Activated CD4-positive, alpha-beta T cell treated with anti-CD3 and anti-CD28 coated beads for 24 hours (primary cell): ENCODE results near the gene RER1.

ENCODE experiments used
- DNase-seq, 2 donors: peaks; one replicate each; pipeline ENCODE4 v3.0.0-alpha.2; 2020; ENCODE audit warnings: low read depth in 2 of 2

Gene RER1

DNA sequence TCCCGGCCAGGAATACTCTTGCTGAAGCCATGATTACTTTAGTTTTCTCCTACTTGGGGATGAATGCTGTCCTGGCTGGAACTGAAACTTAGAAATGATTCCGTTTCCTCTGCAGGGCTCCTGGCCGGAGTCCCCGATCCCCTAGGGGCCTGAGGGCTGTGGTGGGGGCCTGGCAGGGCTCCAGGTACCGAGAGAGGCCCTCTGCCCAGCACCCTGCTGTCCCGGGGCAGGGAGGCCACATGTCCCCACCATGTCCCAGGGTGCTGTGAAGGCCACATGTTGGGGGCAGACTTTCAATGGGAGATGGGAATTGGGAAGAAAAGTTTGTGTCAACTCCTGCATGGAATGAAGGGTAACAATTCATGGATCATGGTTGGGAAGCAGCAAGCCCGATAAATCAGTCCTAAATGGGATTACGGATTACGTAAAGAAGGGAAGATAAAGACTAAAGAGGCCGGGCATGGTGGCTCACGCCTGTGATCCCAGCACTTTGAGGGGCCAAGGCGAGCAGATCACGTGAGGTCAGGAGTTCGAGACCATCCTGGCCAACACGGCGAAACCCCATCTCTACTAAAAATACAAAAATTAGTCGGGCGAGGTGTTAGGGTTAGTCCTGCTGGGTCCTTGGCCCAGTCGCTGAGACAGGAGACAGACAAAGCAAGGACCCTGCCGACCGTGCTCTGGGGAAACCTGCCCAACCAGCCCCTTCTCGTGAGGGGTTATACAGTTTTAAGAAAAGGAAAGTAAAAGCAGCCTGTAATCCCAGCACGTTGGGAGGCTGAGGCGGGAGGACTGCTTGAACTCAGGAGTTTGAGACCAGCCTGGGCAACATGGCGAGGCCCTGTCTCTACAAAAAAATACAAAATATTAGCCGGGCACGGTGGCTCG is 37.8 kb upstream of the RER1 start:
- DNase-seq, result no peak

DNA sequence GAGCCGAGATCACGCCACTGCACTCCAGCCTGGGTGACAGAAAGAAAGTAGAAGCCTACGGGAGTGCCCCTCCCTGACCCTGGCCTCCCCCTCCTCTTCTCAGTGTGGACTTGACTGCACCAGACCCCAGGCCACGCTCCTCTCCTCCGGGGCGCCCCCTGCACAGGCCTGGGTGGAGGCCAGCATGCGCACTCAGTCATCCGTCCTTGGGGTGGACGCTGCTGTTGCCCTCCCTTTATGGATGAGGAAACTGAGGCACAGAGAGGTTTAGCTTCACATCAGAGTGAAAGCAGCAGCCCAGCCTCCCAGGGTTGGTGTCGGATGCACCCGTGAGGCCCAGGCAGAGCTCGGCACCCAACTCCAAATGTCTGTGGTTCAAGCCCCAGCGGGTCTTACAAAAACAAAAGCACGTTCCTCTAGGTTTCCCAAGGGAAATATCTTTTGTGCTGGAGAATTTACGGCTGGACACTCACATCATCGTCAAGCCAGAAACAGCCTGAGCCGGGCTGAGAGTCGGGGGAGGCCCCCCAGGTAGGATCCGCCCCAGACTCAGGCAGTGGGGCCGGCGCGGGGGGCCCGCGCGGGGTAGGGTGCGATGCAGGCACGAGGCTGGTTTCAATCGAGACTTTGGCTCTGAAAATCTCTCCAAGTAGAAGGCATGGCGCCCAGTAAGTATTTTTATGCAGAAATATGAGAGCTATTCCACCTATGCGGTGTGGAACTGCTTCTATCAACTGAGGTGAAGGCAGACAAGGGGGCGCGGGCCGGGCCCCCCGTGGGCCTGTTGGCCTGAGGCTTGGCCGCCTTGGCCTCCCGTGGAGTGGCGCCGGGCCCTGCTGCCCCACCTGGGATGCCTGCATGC is 36.9 kb upstream of the RER1 start:
- no peak for DNase-seq

DNA sequence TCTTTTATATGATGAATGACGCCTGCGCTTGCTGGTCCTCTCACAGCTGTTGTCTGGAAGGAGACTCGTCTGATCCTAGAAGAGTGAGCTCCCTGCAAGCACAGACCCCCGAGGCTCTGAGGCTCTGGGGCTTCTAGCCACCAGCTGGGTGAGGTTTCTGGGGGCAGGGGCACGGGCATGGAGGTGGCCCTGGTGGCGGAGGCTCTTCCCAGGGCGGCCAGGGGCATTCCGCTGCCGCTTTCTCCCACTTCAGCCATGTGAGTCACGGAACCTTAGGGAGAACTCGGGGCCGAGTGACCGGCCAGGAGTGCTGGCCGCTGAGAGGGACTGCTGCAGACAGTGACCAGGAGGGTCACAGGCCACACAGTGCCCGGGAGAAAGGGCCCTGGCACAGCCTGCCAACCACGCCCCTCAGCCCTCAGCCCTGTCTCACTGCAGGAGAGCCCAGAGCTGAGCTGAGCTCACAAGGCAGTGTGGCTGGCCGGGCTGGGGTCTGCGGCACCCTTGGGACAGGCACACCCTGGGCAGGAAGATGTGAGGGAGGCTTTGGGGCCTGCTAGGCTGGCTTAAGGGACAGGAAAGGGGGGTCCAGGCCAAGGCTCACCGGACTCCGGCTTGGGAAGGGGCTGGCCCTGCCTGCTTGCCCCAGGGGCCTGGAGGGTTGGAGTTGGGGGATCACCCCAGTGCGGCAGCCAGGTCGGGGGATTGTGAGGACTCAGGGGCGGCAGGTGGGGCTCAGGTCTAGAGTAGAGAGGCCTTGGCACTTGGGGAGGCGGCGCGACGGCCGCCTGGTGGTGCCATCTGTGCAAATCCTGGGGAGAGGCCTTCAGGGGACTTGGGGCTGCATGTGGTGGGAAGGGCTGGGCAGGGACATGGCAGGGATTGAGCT is 36.0 kb upstream of the RER1 start:
- no peak for DNase-seq

DNA sequence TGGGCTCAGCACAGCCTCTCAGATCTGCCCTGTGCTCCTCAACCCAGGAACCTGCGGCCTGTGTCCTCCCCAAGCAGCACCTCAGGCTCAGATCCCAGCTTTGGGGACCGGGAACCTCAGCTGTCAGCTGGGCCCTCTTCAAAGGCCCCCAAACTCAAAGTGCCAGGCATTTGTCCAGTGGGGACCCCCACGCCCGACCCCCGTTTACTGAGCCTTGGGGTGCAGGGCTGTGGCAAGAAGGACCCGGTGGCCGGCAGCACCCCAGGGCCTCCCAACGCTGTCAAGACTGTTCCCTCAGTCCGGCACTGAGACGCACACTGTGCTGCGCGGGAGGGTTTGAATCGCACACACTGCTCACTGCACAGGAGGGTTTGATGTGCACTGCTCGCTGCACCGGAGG is 35.2 kb upstream of the RER1 start:
- no peak for DNase-seq

DNA sequence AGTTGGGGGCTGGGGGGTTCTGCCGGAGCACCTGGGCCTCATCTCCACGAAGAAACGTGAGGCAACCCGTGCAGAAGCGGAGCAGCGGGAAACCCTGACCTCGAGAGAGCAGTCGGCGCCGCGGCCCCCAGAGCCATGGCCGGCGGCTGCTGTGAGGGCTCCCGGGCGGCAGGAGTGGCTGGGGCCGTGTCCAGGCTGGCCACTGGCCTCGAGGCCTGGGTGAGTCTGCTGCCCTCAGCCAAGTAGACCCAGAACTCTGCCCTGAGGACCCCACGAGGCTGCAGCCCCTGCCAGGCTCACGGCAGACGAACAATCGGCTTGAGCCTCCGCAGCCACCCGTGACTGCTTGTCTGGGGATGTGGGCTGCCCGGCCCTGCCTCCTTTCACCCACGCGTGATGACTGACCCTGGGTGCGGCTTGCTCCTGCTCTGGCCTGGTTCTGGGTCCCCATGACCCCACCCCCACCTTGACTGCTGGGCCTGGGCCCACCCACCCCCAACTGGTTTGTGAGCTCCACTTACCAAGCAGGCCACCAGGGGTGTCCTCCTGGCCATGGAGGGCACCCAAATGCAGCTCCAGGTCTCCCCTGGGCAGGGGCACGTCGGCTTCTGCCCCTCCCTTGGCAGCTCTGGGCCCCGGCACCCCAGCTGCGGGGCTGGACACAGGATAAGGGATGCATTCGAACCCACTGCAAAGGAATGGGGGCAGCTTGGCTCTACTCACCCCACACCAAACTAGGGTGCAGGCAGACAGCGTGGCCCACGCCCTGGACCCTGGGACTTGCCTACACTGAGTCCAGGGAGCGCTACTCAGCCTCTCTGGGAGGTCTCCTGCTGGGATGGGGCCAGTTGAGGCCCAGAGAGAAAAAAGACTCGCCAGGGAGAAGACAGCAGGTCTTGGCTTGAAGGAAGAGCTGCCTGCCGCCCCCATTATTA is 34.5 kb upstream of the RER1 start:
- no peak for DNase-seq

DNA sequence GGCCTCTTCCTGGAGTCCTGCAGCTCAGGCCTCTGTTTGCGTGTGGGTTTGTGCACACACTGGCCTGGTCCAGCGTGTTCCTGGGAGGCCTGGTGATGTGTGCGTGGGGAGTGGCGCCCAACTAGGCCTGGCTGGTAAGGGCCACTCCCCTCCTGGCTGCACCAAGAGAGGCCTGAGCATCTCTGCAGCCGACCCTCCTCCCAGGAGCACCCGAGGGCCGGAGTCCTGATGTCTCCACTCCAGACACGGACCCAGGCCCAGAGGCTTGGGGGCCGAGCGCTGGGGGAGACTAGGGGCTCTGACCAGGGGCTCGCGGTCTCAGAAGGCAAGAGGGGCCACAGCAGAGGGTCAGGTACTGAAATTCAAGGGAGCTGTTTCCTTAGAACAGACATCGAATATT is 33.6 kb upstream of the RER1 start:
- no peak for DNase-seq

DNA sequence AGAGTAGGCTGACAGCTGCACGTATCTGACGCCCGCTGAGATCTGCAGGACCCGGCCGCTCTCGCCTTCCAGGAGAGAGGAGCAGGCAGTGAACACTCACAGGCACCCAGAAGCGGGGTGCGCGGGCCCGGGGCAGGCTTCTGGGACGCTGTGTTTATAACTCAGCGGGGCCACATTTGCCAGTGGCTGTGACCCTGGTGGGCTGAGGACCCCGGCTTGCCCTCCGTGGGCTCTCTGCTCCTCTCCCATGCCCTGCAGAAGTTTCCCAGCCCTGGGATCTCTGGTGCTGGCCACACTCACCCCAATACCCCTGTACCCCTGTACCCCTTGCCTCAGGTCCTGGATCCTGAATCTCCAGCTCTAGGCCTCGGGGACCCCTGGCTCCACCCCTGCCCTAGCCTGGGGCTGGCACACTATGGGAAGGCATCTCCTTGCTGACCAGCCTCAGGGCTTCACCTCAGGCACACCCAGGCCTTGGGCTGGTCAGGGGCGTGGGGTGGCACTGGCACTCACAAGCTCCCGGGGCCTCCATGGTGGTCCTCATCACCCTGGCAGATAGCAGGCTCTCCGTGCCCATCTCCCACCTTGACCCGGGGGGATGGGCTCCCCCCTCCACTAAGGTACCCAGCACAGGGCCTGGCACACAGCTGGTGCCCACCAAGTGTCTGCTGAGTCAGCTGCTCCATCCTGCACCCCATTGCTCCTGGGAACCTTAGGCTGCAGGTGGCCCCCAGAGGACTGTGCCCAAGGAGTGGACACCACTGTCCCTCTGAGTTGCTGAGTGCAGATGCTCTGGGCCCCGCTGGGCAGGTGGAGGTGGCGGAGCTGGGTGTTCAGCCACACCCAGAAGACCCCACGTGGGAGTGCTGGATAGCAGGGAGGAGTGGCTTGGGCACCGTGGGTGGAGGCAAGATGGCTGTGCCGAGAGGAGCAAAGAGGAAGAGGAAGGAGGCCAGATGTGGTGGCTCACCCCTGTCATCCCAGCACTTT is 32.7 kb upstream of the RER1 start:
- no peak for DNase-seq

DNA sequence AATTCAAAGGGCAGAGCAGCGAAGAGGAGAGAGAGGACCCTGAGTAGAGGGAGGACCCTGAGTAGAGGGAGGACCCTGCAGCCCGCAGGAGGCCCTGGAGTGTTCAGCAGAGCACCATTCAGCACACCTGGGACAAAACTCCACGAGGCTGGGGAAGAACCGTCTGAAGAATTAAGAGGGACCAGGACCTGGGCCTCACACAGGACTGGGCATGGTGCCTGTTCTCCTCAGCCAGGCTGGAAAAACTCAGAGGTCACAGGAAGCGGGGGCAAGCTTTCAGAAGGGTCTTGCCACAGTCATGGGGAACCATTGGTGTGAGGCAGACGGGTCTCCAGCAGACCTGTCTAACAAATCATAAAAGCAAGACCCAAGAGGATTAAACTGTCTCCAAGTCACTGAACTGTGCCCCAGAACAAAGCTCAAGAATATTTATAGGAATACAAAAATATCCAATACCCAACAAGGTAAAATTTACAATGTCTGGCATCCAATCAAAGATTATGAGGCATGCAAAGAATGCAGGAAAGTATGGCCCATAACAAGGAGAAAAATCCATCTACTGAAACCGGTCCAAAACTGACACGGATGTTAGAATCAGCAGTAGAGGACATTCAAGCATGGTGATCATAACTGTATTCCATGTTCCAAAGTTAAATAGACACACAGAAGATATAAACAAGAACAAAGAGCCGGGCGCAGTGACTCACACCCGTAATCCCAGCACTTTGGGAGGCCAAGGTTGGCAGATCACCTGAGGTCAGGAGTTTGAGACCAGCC is 30.9 kb upstream of the RER1 start:
- no peak for DNase-seq

DNA sequence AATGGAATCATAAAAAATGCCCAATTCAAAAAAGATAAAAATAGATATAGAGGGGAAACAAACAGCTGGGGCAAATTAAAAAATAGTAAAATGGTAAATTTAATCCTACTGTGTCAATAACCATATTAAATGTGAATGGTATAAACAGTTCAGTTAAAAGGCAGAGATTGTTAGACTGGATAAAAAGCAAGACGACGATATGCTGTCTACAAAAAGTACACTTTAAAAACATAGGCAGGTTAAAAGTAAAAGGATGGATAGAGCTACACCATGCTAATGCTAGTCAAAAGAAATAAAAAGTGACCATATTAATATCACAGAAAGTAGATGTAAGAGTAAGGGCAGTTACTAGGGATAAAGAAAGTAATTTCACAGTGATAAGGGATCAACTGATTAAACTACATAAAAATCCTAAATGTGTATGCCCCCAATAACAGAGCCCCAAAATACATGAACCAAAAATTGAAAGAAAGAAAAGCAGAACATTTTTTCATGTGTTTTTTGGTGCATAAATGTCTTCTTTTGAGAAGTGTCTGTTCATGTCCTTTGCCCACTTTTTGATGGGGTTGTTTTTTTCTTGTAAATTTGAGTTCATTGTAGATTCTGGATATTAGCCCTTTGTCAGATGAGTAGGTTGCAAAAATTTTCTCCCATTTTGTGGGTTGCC is 27.7 kb upstream of the RER1 start:
- no peak for DNase-seq

DNA sequence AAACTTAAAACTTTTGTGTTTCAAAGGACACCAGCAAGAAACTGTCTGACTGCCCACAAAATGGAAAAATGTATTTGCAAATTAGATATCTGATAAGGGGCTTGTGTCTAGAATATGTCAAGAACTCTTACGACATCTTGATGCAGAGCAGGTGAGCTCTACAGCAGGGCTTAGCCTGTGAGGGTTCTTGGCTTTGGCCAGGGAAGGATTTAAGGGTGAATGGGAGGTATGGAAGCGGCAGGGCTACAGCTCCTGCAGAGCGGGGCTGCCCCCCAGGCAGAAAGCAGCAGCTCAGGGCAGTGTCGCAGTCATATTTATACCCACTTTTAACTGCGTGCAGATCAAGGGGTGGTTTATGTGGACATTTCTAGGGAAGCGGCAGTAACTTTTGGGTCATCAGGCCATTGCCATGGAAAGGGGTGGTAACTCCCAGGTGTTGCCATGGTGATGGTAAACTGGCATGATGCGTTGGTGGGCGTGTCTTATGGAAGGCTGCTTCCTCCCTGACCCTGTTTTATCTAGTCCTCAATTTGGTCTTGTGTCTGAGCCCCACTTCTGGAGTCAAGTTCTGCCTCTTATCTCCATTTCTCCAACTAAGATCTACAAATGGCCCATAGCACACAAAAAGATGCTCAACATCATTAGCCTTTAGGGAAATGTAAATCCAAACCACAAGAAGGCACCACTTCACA is 23.4 kb upstream of the RER1 start:
- DNase-seq, result no peak

DNA sequence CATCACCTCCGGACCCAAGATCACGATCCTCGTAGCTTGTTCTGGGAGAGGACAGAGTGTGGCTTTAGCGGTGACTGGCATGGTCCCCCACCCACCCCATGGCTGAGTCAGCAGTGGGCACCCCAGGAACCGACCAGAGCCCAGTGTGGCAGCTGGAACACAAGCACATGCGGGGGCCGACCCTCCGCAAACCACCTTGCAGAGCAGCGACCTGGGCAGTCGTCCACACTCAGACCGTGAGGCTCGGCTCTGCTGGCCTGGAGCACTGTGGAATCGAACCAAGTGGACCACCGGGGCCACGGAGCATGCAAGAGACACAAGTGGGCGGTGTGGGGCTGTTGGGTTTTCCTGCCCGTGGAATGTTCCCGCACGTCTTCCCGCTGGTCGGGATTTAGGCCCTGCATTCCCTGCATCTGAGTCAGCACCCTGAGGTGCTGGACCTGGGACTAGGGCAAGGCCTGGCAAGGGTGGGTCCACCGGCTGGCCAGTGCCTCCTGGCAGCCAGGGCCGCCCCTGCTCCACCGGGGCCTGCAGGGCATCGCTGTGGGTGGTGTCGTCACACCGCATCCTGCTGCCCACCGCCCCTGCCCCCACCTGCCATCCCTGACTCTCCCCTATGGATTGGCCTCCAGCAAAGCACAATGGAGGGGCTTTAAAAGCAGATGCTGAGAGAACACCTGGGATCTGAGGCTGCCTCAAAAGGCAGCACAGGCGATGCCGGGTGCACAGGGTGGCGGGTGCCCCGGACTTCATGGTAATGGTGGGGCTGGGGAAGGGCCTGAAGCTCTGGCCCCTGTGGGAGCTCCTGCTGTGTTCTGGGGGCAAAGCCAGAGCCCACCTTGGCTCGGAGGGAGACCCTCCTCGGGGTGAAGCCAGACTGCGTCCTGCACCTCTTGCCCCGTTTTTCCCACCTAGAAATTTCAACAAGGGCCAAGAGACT is 18.8 kb upstream of the RER1 start:
- DNase-seq, result no peak

DNA sequence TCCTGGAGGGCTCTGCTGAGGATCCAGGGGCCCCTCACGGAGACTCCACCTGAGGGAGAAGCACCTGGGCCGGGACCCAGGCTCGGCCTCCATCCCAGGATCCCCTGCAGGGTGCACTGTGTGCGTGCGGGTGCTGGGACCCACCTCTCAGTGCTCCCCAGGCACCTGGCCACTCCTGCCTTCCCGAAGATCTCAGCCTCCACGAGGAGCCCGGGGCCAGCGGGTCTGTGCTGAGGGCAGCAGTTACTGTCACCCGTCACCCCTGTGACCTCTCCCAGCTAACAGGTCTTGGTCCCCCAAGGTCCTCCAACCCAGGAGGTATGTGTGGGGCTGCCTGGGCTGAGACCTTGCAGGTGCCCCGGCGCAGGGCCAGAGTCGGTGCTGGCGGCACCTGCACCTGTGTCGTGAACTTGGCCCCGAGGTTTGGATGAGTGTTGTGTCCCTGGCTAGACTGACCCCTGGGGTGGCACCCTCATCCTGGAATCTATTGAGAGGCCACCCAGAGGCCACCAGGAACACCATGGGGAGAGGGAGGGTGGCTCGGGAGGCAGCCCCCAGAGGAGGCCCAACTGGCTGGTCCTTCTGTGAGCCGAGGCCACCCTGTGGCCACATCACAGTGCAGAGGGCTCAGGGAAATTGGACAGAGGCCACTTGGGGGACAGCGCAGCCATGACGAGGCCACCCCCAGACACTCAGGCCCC is 17.9 kb upstream of the RER1 start:
- DNase-seq, result no peak

DNA sequence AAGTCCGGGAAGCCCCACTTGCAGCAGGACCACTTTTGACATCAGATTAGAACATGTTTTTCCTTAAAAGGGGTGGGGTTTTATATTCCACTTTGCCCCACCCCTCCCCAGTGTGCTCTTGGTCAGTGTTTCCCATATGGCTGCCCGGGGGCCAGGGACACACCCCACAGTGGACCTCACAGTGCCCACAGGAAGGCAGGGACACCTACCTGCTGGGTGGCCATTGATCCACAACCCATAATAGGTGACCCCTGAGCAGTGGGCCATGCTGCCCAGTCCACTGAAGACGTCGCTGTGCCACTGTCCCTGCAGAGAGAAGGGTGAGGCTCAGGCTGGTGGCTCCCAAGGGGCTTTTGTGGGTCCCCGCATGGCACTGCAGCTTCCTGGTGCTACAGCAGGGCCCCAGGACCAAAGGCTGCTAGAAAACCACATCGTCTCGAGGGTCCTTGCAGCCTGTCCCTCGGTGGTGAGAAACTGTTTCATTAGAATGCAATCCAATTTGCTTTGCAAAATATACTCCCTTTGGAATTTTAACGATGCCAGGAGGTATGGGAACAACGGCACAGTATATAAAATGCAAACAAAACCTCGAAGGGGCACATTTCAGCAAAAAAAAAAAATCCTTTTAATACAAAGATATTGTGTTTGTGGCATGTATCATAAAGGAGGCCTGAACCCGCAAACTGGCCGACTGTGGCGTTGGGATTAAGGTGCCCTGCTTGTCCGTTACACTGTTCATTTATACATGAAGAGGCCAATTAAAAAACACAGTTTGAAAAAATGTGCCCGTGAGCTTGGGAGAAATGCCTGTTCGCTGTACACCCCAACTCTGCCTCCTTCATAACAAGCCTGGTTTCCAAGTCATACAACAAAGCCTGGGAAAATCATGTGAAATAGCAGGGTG is 17.1 kb upstream of the RER1 start:
- DNase-seq, result no peak

DNA sequence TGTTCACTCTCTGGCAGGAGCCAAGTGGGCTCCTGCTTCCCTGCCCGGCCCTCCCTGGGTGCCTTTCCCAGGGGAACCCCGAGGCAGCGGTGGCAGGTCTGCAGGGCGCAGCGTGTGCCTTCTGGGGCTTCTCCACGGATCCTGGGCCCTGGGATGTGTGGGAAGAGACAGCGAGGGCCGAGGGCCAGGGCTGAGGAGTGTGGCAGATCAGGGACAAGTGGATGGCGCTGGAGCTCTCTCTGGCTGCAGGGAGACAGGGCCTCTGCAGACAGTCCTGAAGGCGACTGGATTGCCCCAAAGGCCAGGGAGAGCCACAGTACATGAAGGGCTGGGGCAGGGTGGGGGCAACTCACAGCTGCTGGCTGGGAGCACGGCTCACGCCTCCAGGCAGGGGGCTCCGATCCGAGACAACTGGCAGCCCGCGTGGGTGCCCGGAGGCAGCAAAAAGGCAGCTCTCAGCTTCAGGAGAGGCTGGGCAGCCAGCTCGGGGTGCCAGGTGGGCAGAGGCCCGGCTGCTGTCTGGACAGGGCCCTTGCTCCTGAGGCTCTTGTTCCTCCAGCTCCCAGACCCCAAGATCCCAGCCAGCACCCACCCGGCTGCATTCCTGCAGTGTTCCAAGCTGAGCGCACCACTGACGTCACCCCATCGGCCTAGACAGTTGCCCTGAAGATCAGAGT is 16.3 kb upstream of the RER1 start:
- DNase-seq, result no peak
